Mammary microvascular endothelial cell (primary cell): Measurements from ENCODE around the gene CNOT11. TPM values are rescaled to one million over a fixed set of nuclear protein-coding genes. Genes with fewer than 3 reads are reported as not detected.

Experiments
- total RNA-seq: library from RNA; depleted of rRNA; stranded (reverse); fragments of >200 nt; gene quantifications from 2 replicates; pipeline ENCODE4 v1.2.3, GENCODE V29; 2015

Gene CNOT11
- 40.4 and 47.3 TPM in 2 replicates for total RNA-seq

DNA sequence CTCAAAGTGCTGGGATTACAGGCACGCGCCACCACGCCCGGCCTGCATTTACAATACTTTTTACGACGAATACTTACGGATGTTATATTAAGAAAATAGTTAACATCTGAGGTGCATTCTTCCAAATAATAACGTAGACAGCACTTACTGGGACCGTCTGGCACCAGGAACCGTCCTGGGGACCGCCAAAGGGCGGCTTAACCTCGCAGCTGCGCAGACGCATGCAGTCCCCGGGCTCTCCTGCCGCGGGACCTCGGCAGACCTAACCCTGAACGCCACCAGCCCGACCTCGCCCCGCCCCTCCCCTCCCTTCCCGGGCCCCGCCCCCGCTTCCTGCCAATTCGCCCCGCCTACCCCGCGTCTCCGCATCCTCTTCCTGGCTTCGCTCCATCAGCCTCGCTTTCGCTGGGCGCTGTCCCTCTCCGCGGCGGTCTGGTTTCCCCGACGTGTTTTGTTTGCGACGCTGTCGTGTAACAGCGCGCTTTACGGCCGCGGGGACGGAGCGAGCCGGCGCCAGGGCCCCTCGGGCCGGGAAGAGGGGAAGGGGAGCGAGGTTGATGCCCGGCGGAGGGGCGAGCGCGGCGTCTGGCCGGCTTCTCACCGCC, at the start of gene CNOT11:
Gene CNOT11, plus strand, starts transcription at position 479 of the 605 bp plus-strand sequence. Its CDS starts 79 bp downstream, at position 558.

DNA sequence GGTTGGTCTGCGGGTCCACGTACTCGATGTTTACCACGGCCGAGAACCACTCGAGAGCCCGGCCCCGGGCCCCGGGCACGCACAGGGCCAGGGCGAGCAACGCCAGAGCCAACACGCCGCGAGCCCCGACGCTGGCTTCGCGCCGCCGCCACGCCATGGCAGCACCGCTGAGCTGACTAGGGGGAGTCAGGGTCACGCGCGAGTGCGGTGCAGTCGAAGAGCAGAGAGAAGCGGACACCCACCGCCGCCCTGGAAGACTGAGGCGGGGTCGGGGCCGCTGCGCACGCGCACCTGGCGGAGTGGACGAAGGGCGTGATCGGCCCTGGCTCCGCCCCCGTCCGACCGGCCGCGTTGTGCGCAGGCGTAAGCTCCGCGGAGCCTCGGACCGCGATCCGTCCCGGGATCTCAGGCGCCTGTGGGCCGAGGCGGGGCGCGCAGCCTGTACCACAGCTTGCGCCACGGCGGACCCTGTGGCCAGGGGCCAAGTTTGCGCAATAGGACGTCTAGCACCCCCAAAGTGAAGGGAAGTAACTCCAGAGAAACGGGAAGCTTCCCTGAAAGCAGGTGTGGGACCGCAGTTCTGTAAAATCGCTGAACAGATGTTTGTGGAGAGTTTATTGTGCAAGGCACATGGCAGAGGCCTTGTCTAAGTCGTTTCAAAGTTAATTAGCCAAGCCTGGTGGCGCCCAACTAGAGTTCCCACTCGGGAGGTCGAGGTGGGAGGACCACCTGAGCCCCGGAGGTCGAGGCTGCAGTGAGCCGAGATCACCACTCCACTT, 55.9 kb downstream of the CNOT11 start, which contains the start of gene RNF149:
Gene RNF149, minus strand, starts transcription at position 270 of the 779 bp plus-strand sequence. Its CDS starts 113 bp downstream, at position 157.

Other genes starting within 250 kb of the CNOT11 start
- 32.7 and 39.8 TPM in 2 replicates for gene TBC1D8, start 101.5 kb upstream of the CNOT11 start, total RNA-seq
- gene RNF149, start 55.8 kb downstream of the CNOT11 start, total RNA-seq, result 41.8 and 42.6 TPM in 2 replicates
- 0.27 TPM in 1 of 2 replicates, not detected in the other for gene CREG2, start 134.6 kb downstream of the CNOT11 start, total RNA-seq
- 0.44 and 2.3 TPM in 2 replicates for gene RFX8, start 222.2 kb downstream of the CNOT11 start, total RNA-seq